Keratinocyte (primary cell): Measurements from ENCODE around the gene SEMA4D. TPM values are rescaled to one million over a fixed set of nuclear protein-coding genes. Genes with fewer than 3 reads are reported as not detected.

ENCODE experiments used
- DNase-seq: peaks from one replicate; pipeline ENCODE4 v3.0.0-alpha.2; 2011; ENCODE audit warnings: low read depth, missing footprints, low spot score
- FAIRE-seq: peaks from 2 replicates; lab custom pipeline; 2011; peaks lifted over from hg19 to GRCh38; lab: Jason Lieb, UNC
- H2AFZ ChIP-seq: 2 replicates; pipeline ENCODE4 v1.6.0; 2012; ENCODE audit warnings: low read length, control low read depth, inconsistent platforms; ENCODE audit not compliant: control insufficient read depth
- H3K27ac ChIP-seq: 2 replicates; pipeline ENCODE4 v1.5.1; 2011; ENCODE audit warnings: low read length; ENCODE audit not compliant: control insufficient read depth, insufficient read depth
- H3K27me3 ChIP-seq: 3 replicates; pipeline ENCODE4 v1.6.0; 2011; ENCODE audit warnings: low read length; ENCODE audit not compliant: control insufficient read depth, insufficient read depth; ENCODE audit errors: extremely low read depth
- H3K36me3 ChIP-seq, 2 experiments: 2 replicates in 1 of 2; 3 replicates in 1 of 2; pipeline ENCODE4 v1.5.1; 2011; ENCODE audit warnings: low read length in 2 of 2, mild to moderate bottlenecking in 1 of 2; ENCODE audit not compliant: control insufficient read depth in 2 of 2, insufficient read depth in 2 of 2; ENCODE audit errors: extremely low read depth in 1 of 2
- H3K4me1 ChIP-seq: 3 replicates; pipeline ENCODE4 v1.5.1; 2011; ENCODE audit warnings: low read length; ENCODE audit not compliant: control insufficient read depth, insufficient read depth; ENCODE audit errors: extremely low read depth
- H3K4me2 ChIP-seq: 3 replicates; pipeline ENCODE4 v1.6.0; 2011; ENCODE audit warnings: low read depth, low read length; ENCODE audit not compliant: control insufficient read depth, insufficient read depth; ENCODE audit errors: extremely low read depth
- H3K4me3 ChIP-seq, 3 experiments: fragments of 200-600 bp in 1 of 3; sonication (generic) in 1 of 3; 2 replicates in 2 of 3; 3 replicates in 1 of 3; pipeline ENCODE4 v1.5.1; 2011 to 2016; ENCODE audit warnings: low read length in 3 of 3, mild to moderate bottlenecking in 3 of 3, control low read depth in 2 of 3, inconsistent platforms in 1 of 3, low read depth in 1 of 3, mixed read lengths in 1 of 3, mixed run types in 1 of 3, moderate library complexity in 1 of 3; ENCODE audit not compliant: control insufficient read depth in 2 of 3, insufficient read depth in 2 of 3; ENCODE audit errors: extremely low read depth in 1 of 3
- H3K79me2 ChIP-seq: 2 replicates; pipeline ENCODE4 v1.6.0; 2012; ENCODE audit warnings: low read length; ENCODE audit not compliant: control insufficient read depth, insufficient read depth
- H3K9ac ChIP-seq: 3 replicates; pipeline ENCODE4 v1.6.0; 2011; ENCODE audit warnings: low read length; ENCODE audit not compliant: control insufficient read depth, insufficient read depth; ENCODE audit errors: extremely low read depth
- H3K9me1 ChIP-seq: 3 replicates; pipeline ENCODE4 v1.6.0; 2011; ENCODE audit warnings: low read length; ENCODE audit not compliant: control insufficient read depth, insufficient read depth; ENCODE audit errors: extremely low read depth
- H3K9me3 ChIP-seq: 2 replicates; pipeline ENCODE4 v1.5.1; 2012; ENCODE audit warnings: low read depth, low read length; ENCODE audit not compliant: control insufficient read depth
- H4K20me1 ChIP-seq: 3 replicates; pipeline ENCODE4 v1.6.0; 2011; ENCODE audit warnings: low read length; ENCODE audit not compliant: control insufficient read depth, insufficient read depth; ENCODE audit errors: extremely low read depth
- EZH2 ChIP-seq: IDR thresholded peaks from one replicate; pipeline ENCODE4 v1.6.1; 2012; ENCODE audit warnings: inconsistent platforms, mild to moderate bottlenecking, low read length, moderate library complexity
- dilution Hi-C: fragments of 300-500 bp; cut with MboI; formaldehyde crosslinking; loops from one replicate; pipeline ENCODE4 v1.7.0; 2020; ENCODE audit warnings: low sequenced_read_pairs; ENCODE audit not compliant: extremely low pct_ligation_motif_present
- polyA plus RNA-seq, 5 experiments: library from polyadenylated mRNA; depleted of rRNA in 3 of 5; stranded (reverse) in 3 of 5; stranded (forward) in 1 of 5; unstranded in 1 of 5; fragments of >200 nt; gene quantifications; 1 replicate in 1 of 5; 2 replicates in 3 of 5; 3 replicates in 1 of 5; pipeline versions ENCODE4 v1.2.1 to v1.2.3, GENCODE V29; 2011 to 2012; ENCODE audit warnings: missing spikeins in 2 of 5, low read depth in 1 of 5, low replicate concordance in 1 of 5
- TF ChIP-seq, protein P1 (sequence below), 3 experiments: IDR thresholded peaks in 1 of 3; conservative IDR thresholded peaks in 1 of 3; optimal IDR thresholded peaks in 1 of 3; 2 replicates in 2 of 3; 3 replicates in 1 of 3; pipeline versions ENCODE3 to v1.5.1; 2011; ENCODE audit warnings: low read length in 3 of 3, mild to moderate bottlenecking in 3 of 3, moderate library complexity in 2 of 3, control low read depth in 1 of 3, inconsistent platforms in 1 of 3; ENCODE audit not compliant: insufficient read depth in 2 of 3; ENCODE audit errors: extremely low read depth in 1 of 3

The SEMA4D gene
- polyA plus RNA-seq, 1 donor (not counting 4 experiments of a cell fraction or from before 2014, with no cell fraction given): 0.43 TPM

DNA sequence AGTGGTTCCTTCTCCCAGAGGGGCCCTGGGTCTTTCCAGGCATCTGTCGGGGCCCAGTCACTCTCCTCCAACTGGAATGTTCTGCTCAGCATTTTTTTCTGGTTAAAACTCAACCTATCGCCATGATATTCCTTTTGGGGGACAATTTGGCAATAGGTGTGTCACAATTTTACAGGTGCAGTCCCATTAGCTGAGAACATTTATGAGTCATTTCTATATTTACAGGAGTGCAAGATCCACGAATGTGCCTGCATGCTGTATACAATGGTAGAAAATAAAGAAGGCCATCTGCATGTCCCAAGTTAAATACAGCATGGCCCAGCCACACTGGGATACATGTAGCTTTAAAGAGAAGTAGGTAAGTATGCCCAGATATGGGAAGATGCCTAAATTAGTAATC is 28.8 kb upstream of the SEMA4D start:
- H3K27me3 ChIP-seq: no peaks in the 10 kb centered on the region
- H3K4me2 ChIP-seq: no peak overlapping the region
- H3K9me1 ChIP-seq: no peaks in the 10 kb centered on the region
- H3K9me3 ChIP-seq: no peaks in the 10 kb centered on the region
- no peak overlapping the region for H2AFZ ChIP-seq
- no peaks in the 10 kb centered on the region for H3K79me2 ChIP-seq
- no peaks in the 10 kb centered on the region for H4K20me1 ChIP-seq
- dilution Hi-C loops: no loop called here
- H3K27ac ChIP-seq: no peak overlapping the region
- H3K9ac ChIP-seq: no peak overlapping the region
- H3K4me3 ChIP-seq: no peak overlapping the region
- TF ChIP-seq EZH2: no peak
- TF ChIP-seq, protein P1, sequence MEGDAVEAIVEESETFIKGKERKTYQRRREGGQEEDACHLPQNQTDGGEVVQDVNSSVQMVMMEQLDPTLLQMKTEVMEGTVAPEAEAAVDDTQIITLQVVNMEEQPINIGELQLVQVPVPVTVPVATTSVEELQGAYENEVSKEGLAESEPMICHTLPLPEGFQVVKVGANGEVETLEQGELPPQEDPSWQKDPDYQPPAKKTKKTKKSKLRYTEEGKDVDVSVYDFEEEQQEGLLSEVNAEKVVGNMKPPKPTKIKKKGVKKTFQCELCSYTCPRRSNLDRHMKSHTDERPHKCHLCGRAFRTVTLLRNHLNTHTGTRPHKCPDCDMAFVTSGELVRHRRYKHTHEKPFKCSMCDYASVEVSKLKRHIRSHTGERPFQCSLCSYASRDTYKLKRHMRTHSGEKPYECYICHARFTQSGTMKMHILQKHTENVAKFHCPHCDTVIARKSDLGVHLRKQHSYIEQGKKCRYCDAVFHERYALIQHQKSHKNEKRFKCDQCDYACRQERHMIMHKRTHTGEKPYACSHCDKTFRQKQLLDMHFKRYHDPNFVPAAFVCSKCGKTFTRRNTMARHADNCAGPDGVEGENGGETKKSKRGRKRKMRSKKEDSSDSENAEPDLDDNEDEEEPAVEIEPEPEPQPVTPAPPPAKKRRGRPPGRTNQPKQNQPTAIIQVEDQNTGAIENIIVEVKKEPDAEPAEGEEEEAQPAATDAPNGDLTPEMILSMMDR (optimal IDR thresholded peaks at IDR 0.05 in 1 of 3, IDR thresholded peaks at IDR 0.05 in 1 of 3, conservative IDR thresholded peaks at IDR 0.05 in 1 of 3; ENCODE audit: extremely low read depth in 1 of 3, insufficient read depth in 2 of 3, low read length in 3 of 3): no peak
- FAIRE-seq: no peak
- no peak for DNase-seq
- no peaks in the 10 kb centered on the region for H3K4me1 ChIP-seq
- H3K36me3 ChIP-seq: no peaks in the 10 kb centered on the region

DNA sequence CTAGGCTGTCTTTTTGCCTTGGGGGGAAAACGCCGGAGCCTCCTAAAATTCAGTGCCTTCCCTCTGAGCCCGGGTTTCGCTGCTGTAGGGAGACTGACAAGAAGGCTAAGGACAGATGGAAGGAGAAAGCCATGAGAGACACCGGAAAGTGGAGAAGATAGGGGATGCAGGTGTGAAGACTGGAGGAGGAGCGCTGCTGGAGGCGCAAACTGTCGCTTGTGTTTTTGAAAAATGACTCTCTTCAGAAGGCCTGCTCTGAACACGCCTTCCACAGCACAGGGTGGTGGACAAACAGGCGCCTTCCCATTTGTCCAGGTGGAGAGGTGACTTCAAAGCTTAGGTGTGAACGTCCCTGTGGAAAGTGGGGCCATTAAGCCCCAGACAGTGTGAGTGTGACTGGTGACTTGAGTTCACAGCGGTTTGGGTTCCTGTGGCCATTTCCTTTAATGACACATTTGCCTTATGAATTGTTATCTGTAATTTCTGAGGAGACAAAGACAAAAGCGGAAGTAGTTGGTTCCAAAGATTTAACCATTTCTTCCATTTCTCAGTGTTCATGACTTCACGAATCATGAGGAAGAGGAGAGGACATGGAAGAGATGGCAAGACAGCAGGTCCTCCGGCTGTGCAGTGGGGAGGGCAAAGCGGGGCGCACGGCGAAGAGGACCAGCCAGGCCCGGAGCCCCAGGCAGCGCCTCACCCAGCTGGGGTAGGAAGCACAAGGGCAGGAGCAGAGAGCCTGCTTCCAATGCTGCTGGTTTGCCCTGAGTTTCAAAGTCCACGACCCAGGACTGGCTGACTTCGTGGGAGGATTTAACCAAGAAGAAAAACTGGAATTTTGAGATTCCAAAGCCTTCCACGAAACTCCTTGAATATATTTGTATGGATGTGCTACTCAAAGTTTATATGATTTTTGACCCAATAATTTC is 27.8 kb upstream of the SEMA4D start:
- TF ChIP-seq EZH2: no peak
- TF ChIP-seq, protein P1 (optimal IDR thresholded peaks at IDR 0.05 in 1 of 3, IDR thresholded peaks at IDR 0.05 in 1 of 3, conservative IDR thresholded peaks at IDR 0.05 in 1 of 3; ENCODE audit: extremely low read depth in 1 of 3, insufficient read depth in 2 of 3, low read length in 3 of 3): no peak
- H3K9ac ChIP-seq: no peak overlapping the region
- no peaks in the 10 kb centered on the region for H3K79me2 ChIP-seq
- dilution Hi-C loops: no loop called here
- no peak overlapping the region for H3K4me2 ChIP-seq
- no peaks in the 10 kb centered on the region for H3K9me3 ChIP-seq
- H2AFZ ChIP-seq: no peak overlapping the region
- no peaks in the 10 kb centered on the region for H4K20me1 ChIP-seq
- no peak for FAIRE-seq
- H3K4me1 ChIP-seq: no peaks in the 10 kb centered on the region
- DNase-seq: no peak
- no peaks in the 10 kb centered on the region for H3K27me3 ChIP-seq
- H3K9me1 ChIP-seq: no peaks in the 10 kb centered on the region
- no peak overlapping the region for H3K27ac ChIP-seq
- no peaks in the 10 kb centered on the region for H3K36me3 ChIP-seq
- H3K4me3 ChIP-seq: no peak overlapping the region
